Activated T-cell treated with anti-CD3 and anti-CD28 coated beads, Interleukin-2, amount 50 U/mL, for 72 hours (primary cell): Measurements from ENCODE around the gene MYL3. TPM values are rescaled to one million over a fixed set of nuclear protein-coding genes. Genes with fewer than 3 reads are reported as not detected.

Source experiments
- ATAC-seq, 2 donors: fragments of 150-1000 bp; cut with Tn5 transposase; replicated peaks in 1 of 2; 2 replicates each; pipeline ENCODE4 v1.10.0; 2021; ENCODE audit warnings: moderate library complexity in 2 of 2, mild to moderate bottlenecking in 1 of 2
- DNase-seq, 2 donors: peaks; one replicate each; pipeline ENCODE4 v3.0.0; 2021 to 2022; ENCODE audit warnings: mixed read lengths in 1 of 2
- H3K27ac Mint-ChIP-seq: one replicate; pipeline ENCODE4 v1.8.0; 2022; ENCODE audit warnings: mild to moderate bottlenecking, moderate library complexity, mixed read lengths
- H3K27me3 Mint-ChIP-seq: one replicate; pipeline ENCODE4 v1.8.0; 2022; ENCODE audit warnings: low read depth, mixed read lengths
- H3K36me3 Mint-ChIP-seq, 2 donors: one replicate each; pipeline ENCODE4 v1.8.0; 2022; ENCODE audit warnings: mixed read lengths in 2 of 2, mild to moderate bottlenecking in 1 of 2; ENCODE audit not compliant: insufficient read depth in 2 of 2
- H3K4me1 Mint-ChIP-seq: one replicate; pipeline ENCODE4 v1.8.0; 2022; ENCODE audit warnings: low read depth, mixed read lengths
- H3K4me3 Mint-ChIP-seq, 2 donors: one replicate each; pipeline ENCODE4 v1.8.0; 2022; ENCODE audit warnings: mild to moderate bottlenecking in 2 of 2, mixed read lengths in 2 of 2, moderate library complexity in 2 of 2
- H3K9me3 Mint-ChIP-seq, 2 donors: one replicate each; pipeline ENCODE4 v1.8.0; 2022; ENCODE audit warnings: mixed read lengths in 2 of 2
- total RNA-seq, 2 donors: library from RNA; stranded (reverse); gene quantifications; one replicate each; pipeline ENCODE4 v1.2.3, GENCODE V29; 2022

Gene MYL3
- total RNA-seq, 2 donors from 2014 or later = not detected

GRCh38 chr3:46852839-46853355, 10.3 kb downstream of the MYL3 start:
- Mint-ChIP-seq H3K36me3 (no peaks in the 10 kb centered on the region), H3K27ac (no peak overlapping the region), H3K4me3 (no peak overlapping the region), H3K9me3 (no peaks in the 10 kb centered on the region), H3K4me1 (no peaks in the 10 kb centered on the region), H3K27me3 (peaks cover 7% of the 10 kb centered on the region)
- no peak for DNase-seq
- ATAC-seq = no peak

- H3K27me3 Mint-ChIP-seq = peaks cover 7% of the 10 kb centered on the region
- no peak for DNase-seq
- H3K36me3 Mint-ChIP-seq = no peaks in the 10 kb centered on the region
- no peaks in the 10 kb centered on the region for H3K9me3 Mint-ChIP-seq
- ATAC-seq = no peak
- H3K4me1 Mint-ChIP-seq = no peaks in the 10 kb centered on the region
- no peak overlapping the region for H3K4me3 Mint-ChIP-seq
- no peak overlapping the region for H3K27ac Mint-ChIP-seq
Observed at GRCh38 chr3:46852334-46852720, 10.9 kb downstream of the MYL3 start.

- ATAC-seq = no peak
- H3K36me3 Mint-ChIP-seq = no peaks in the 10 kb centered on the region
- DNase-seq = no peak
- H3K27ac Mint-ChIP-seq = no peak overlapping the region
- no peak overlapping the region for H3K4me3 Mint-ChIP-seq
- H3K4me1 Mint-ChIP-seq = no peaks in the 10 kb centered on the region
- peaks cover 6% of the 10 kb centered on the region for H3K27me3 Mint-ChIP-seq
- H3K9me3 Mint-ChIP-seq = no peaks in the 10 kb centered on the region
Observed at GRCh38 chr3:46851364-46852333, 11.6 kb downstream of the MYL3 start.

- ATAC-seq (no peak), DNase-seq (no peak)
- Mint-ChIP-seq H3K9me3 (no peaks in the 10 kb centered on the region), H3K27me3 (no peaks in the 10 kb centered on the region), H3K4me1 (no peaks in the 10 kb centered on the region), H3K36me3 (no peaks in the 10 kb centered on the region), H3K27ac (no peak overlapping the region), H3K4me3 (no peak overlapping the region)
Observed at GRCh38 chr3:46850468-46850779, 12.8 kb downstream of the MYL3 start.

GRCh38 chr3:46849686-46850467, 13.4 kb downstream of the MYL3 start:
- no peaks in the 10 kb centered on the region for H3K9me3 Mint-ChIP-seq
- H3K36me3 Mint-ChIP-seq = no peaks in the 10 kb centered on the region
- no peak overlapping the region for H3K4me3 Mint-ChIP-seq
- H3K4me1 Mint-ChIP-seq = no peaks in the 10 kb centered on the region
- no peak overlapping the region for H3K27ac Mint-ChIP-seq
- DNase-seq = no peak
- no peaks in the 10 kb centered on the region for H3K27me3 Mint-ChIP-seq
- no peak for ATAC-seq

GRCh38 chr3:46849045-46849631, 14.1 kb downstream of the MYL3 start:
- H3K9me3 Mint-ChIP-seq = no peaks in the 10 kb centered on the region
- H3K36me3 Mint-ChIP-seq = no peaks in the 10 kb centered on the region
- no peak overlapping the region for H3K4me3 Mint-ChIP-seq
- H3K4me1 Mint-ChIP-seq = no peaks in the 10 kb centered on the region
- DNase-seq (no peak), ATAC-seq (no peak)
- no peak overlapping the region for H3K27ac Mint-ChIP-seq
- no peaks in the 10 kb centered on the region for H3K27me3 Mint-ChIP-seq

GRCh38 chr3:46848271-46849044, 14.8 kb downstream of the MYL3 start:
- DNase-seq (peak; percentile 35 to 46), ATAC-seq (no peak)
- Mint-ChIP-seq H3K4me3 (no peak overlapping the region), H3K9me3 (no peaks in the 10 kb centered on the region), H3K27me3 (peaks cover 4% of the 10 kb centered on the region), H3K27ac (no peak overlapping the region), H3K36me3 (no peaks in the 10 kb centered on the region), H3K4me1 (no peaks in the 10 kb centered on the region)

GRCh38 chr3:46847744-46848143, 15.5 kb downstream of the MYL3 start:
- Mint-ChIP-seq H3K9me3 (no peaks in the 10 kb centered on the region), H3K36me3 (no peaks in the 10 kb centered on the region), H3K4me3 (no peak overlapping the region), H3K27ac (no peak overlapping the region), H3K4me1 (no peaks in the 10 kb centered on the region), H3K27me3 (peaks cover 10% of the 10 kb centered on the region)
- DNase-seq (no peak), ATAC-seq (no peak)

- H3K4me3 Mint-ChIP-seq = peak overlapping the region in 1 of 2 donors; percentile 84
- no peak for DNase-seq
- H3K36me3 Mint-ChIP-seq = no peaks in the 10 kb centered on the region
- H3K4me1 Mint-ChIP-seq = no peaks in the 10 kb centered on the region
- ATAC-seq = no peak
- H3K9me3 Mint-ChIP-seq = peaks cover 0 to under 1% of the 10 kb centered on the region in 2 donors
- no peak overlapping the region for H3K27ac Mint-ChIP-seq
- H3K27me3 Mint-ChIP-seq = peaks cover 11% of the 10 kb centered on the region
Observed at GRCh38 chr3:46846624-46847542, 16.4 kb downstream of the MYL3 start.

- peak overlapping the region; percentile 61 to 84 for H3K4me3 Mint-ChIP-seq
- peaks cover 3 to 5% of the 10 kb centered on the region in 2 donors for H3K36me3 Mint-ChIP-seq
- H3K27me3 Mint-ChIP-seq = peaks cover 11% of the 10 kb centered on the region
- H3K27ac Mint-ChIP-seq = no peak overlapping the region
- H3K4me1 Mint-ChIP-seq = no peaks in the 10 kb centered on the region
- peaks cover 4 to 6% of the 10 kb centered on the region in 2 donors for H3K9me3 Mint-ChIP-seq
- peak; percentile 82 to 84 for DNase-seq
- peak; percentile 92 to 93 for ATAC-seq
Observed at GRCh38 chr3:46845860-46846623, 17.2 kb downstream of the MYL3 start.

- Mint-ChIP-seq H3K27me3 (peaks cover 11% of the 10 kb centered on the region), H3K9me3 (peaks cover 6% of the 10 kb centered on the region in 2 donors), H3K4me3 (peak overlapping the region; percentile 61 to 84), H3K27ac (no peak overlapping the region), H3K4me1 (no peaks in the 10 kb centered on the region), H3K36me3 (peaks cover 4 to 5% of the 10 kb centered on the region in 2 donors)
- ATAC-seq (peak; percentile 57 to 63), DNase-seq (no peak)
Observed at GRCh38 chr3:46845397-46845859, 17.8 kb downstream of the MYL3 start.
